Measurements from ENCODE around the gene RFX4.

The RFX4 gene

DNA sequence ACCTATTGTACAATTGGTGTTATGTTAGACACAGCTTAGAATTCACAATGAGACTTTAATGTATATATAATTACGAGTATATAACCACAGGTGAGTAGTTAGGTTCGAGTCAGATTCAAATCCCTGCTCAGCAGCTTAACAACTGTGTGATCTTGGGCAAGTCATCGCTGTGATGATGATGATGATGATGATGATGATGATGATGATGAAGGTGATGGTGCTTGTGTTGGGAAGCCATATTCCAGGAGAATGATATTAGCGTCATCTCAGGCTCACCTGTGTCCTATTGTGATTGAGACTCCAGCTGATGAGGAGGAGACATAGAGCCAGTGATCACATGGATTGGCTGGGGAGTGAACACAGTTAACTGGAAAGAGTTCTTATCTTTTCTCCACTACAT lies 16.5 kb downstream of the RFX4 start:
- Histone ChIP-seq H3K27ac (ENCODE audit: low read length) (no peak overlapping the region), H3K4me2 (ENCODE audit: low read depth, low read length) (no peak overlapping the region), H3K4me1 (ENCODE audit: low read length) (no peaks in the 10 kb centered on the region), H2AFZ (ENCODE audit: low read length) (no peak overlapping the region), H3K9ac (ENCODE audit: low read length) (no peak overlapping the region), H3K79me2 (ENCODE audit: low read length) (no peaks in the 10 kb centered on the region), H3K9me3 (replicated peaks; ENCODE audit: insufficient read depth, low read length) (no peaks in the 10 kb centered on the region), H3K27me3 (replicated peaks; ENCODE audit: insufficient read depth, low read length) (no peaks in the 10 kb centered on the region), H3K4me3 (ENCODE audit: low read length) (no peak overlapping the region), H4K20me1 (ENCODE audit: insufficient read depth, low read length) (no peaks in the 10 kb centered on the region), H3K9me2 (replicated peaks; ENCODE audit: insufficient read depth, low read length) (no peaks in the 10 kb centered on the region), H3K36me3 (replicated peaks; ENCODE audit: insufficient read depth, low read length) (no peaks in the 10 kb centered on the region), H3F3A (ENCODE audit: insufficient read depth, low read length) (no peaks in the 10 kb centered on the region)
- DNase-seq = no peak
- no peak for TF ChIP-seq EZH2phosphoT487 (IDR thresholded peaks at IDR 0.05; ENCODE audit: low read length)
- TF ChIP-seq, protein P1, sequence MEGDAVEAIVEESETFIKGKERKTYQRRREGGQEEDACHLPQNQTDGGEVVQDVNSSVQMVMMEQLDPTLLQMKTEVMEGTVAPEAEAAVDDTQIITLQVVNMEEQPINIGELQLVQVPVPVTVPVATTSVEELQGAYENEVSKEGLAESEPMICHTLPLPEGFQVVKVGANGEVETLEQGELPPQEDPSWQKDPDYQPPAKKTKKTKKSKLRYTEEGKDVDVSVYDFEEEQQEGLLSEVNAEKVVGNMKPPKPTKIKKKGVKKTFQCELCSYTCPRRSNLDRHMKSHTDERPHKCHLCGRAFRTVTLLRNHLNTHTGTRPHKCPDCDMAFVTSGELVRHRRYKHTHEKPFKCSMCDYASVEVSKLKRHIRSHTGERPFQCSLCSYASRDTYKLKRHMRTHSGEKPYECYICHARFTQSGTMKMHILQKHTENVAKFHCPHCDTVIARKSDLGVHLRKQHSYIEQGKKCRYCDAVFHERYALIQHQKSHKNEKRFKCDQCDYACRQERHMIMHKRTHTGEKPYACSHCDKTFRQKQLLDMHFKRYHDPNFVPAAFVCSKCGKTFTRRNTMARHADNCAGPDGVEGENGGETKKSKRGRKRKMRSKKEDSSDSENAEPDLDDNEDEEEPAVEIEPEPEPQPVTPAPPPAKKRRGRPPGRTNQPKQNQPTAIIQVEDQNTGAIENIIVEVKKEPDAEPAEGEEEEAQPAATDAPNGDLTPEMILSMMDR (IDR thresholded peaks at IDR 0.05; ENCODE audit: low read length) = no peak
- no peak for TF ChIP-seq EZH2 (optimal IDR thresholded peaks at IDR 0.05; ENCODE audit: low read depth, low read length)

DNA sequence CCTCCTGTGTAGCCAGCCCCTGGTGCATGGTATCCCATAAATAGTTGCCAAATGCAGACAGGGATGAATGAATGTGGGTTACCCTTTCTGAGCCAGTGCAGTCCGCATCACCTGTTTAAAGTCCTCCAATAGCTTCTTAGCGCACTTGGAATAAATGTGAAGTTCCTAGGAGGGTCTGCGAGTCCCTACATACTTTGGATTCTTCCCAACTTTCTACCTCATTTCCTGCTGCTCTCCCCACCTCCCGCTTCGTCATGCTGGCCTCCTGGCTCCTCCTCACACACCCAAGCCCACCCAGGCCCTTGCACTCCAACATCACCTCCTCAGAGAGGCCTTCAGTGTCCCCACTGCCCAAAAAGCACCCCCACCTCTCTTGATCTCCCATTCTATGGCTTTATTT lies 17.7 kb downstream of the RFX4 start:
- Histone ChIP-seq H3K27ac (ENCODE audit: low read length) (no peak overlapping the region), H3K4me1 (ENCODE audit: low read length) (no peaks in the 10 kb centered on the region), H3K4me2 (ENCODE audit: low read depth, low read length) (no peak overlapping the region), H4K20me1 (ENCODE audit: insufficient read depth, low read length) (no peaks in the 10 kb centered on the region), H3K9me3 (replicated peaks; ENCODE audit: insufficient read depth, low read length) (no peaks in the 10 kb centered on the region), H3K9me2 (replicated peaks; ENCODE audit: insufficient read depth, low read length) (no peaks in the 10 kb centered on the region), H3K36me3 (replicated peaks; ENCODE audit: insufficient read depth, low read length) (no peaks in the 10 kb centered on the region), H3K27me3 (replicated peaks; ENCODE audit: insufficient read depth, low read length) (no peaks in the 10 kb centered on the region), H2AFZ (ENCODE audit: low read length) (no peak overlapping the region), H3K9ac (ENCODE audit: low read length) (no peak overlapping the region), H3F3A (ENCODE audit: insufficient read depth, low read length) (no peaks in the 10 kb centered on the region), H3K79me2 (ENCODE audit: low read length) (no peaks in the 10 kb centered on the region), H3K4me3 (ENCODE audit: low read length) (no peak overlapping the region)
- no peak for DNase-seq
- no peak for TF ChIP-seq EZH2 (optimal IDR thresholded peaks at IDR 0.05; ENCODE audit: low read depth, low read length)
- TF ChIP-seq, protein P1 (IDR thresholded peaks at IDR 0.05; ENCODE audit: low read length) = no peak
- no peak for TF ChIP-seq EZH2phosphoT487 (IDR thresholded peaks at IDR 0.05; ENCODE audit: low read length)

DNA sequence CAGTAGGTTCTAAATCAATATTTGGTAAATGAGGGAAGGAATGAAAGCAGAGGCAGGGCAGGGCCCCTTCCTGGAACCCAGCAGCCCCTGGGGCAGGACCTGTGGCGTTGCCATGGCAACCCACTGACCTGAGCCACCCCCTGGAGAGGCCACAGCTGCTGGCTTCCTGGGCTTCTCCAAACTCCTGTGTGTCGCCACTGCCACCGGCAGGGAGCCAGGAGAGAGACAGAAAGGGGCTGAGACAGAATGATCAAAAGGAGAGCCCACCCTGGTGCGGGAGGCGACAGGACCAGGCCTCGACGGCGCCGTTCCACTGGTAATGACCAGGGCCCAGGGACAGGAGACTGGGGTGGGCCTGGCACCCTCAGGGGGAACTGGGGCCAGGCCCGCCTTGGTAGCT lies 18.2 kb downstream of the RFX4 start:
- no peaks in the 10 kb centered on the region for H3K9me2 ChIP-seq (replicated peaks; ENCODE audit: insufficient read depth, low read length)
- no peaks in the 10 kb centered on the region for H3K27me3 ChIP-seq (replicated peaks; ENCODE audit: insufficient read depth, low read length)
- no peak for DNase-seq
- H3K9ac ChIP-seq (ENCODE audit: low read length) = no peak overlapping the region
- TF ChIP-seq EZH2 (optimal IDR thresholded peaks at IDR 0.05; ENCODE audit: low read depth, low read length) (no peak), EZH2phosphoT487 (IDR thresholded peaks at IDR 0.05; ENCODE audit: low read length) (no peak)
- TF ChIP-seq, protein P1 (IDR thresholded peaks at IDR 0.05; ENCODE audit: low read length) = no peak
- H3K36me3 ChIP-seq (replicated peaks; ENCODE audit: insufficient read depth, low read length) = no peaks in the 10 kb centered on the region
- H3K9me3 ChIP-seq (replicated peaks; ENCODE audit: insufficient read depth, low read length) = no peaks in the 10 kb centered on the region
- H2AFZ ChIP-seq (ENCODE audit: low read length) = no peak overlapping the region
- H3F3A ChIP-seq (ENCODE audit: insufficient read depth, low read length) = no peaks in the 10 kb centered on the region
- H3K4me2 ChIP-seq (ENCODE audit: low read depth, low read length) = no peak overlapping the region
- no peaks in the 10 kb centered on the region for H3K79me2 ChIP-seq (ENCODE audit: low read length)
- H3K27ac ChIP-seq (ENCODE audit: low read length) = no peak overlapping the region
- no peaks in the 10 kb centered on the region for H4K20me1 ChIP-seq (ENCODE audit: insufficient read depth, low read length)
- no peak overlapping the region for H3K4me3 ChIP-seq (ENCODE audit: low read length)
- H3K4me1 ChIP-seq (ENCODE audit: low read length) = no peaks in the 10 kb centered on the region

All from MM.1S (cell line).